ENCODE results near the gene BASP1. TPM values are rescaled to one million over a fixed set of nuclear protein-coding genes. Genes with fewer than 3 reads are reported as not detected.

Gene BASP1
- total and polyA plus RNA-seq, 2 donors (not counting 1 experiment from before 2014, with no cell fraction given), result 53.0 to 66.4 TPM

GRCh38 chr5:17212191-17212590 lies 5.2 kb upstream of the BASP1 start:
- CTCF ChIA-PET, result interaction anchor here (1.2 to 5.1 kb wide), 2 partner anchors 9 to 1101 kb away, joined by 6 to 51 read pairs; no protein-coding TSS in a partner anchor
- H3K36me3 ChIP-seq (replicated peaks in 1 of 2; ENCODE audit: control extremely low read depth in 1 of 2, control insufficient read depth in 1 of 2, extremely low read depth in 1 of 2, insufficient read depth in 2 of 2, low read length in 1 of 2), result no peaks in the 10 kb centered on the region
- no CpG with 5 or more reads among the region's 4 CpGs for WGBS (ENCODE audit: insufficient coverage)
- H3K9ac ChIP-seq (ENCODE audit: low read length), result no peak overlapping the region
- no peaks in the 10 kb centered on the region for H3K79me2 ChIP-seq (ENCODE audit: control insufficient read depth, insufficient read depth, low read length)
- POLR2A ChIA-PET, result no interaction called here
- peaks cover 20% of the 10 kb centered on the region for H3K4me1 Mint-ChIP-seq
- ATAC-seq (ENCODE audit: low read depth) (no peak), DNase-seq (no peak)
- H3K4me3 Mint-ChIP-seq, result no peak overlapping the region
- no peak overlapping the region for H3K4me3 ChIP-seq (ENCODE audit: control extremely low read depth in 1 of 5, extremely low read depth in 1 of 5, insufficient read depth in 1 of 5, low read depth in 2 of 5, low read length in 4 of 5)
- H4K20me1 ChIP-seq (ENCODE audit: control insufficient read depth, insufficient read depth, low read length, poor library complexity, severe bottlenecking), result no peaks in the 10 kb centered on the region
- H3K4me1 ChIP-seq (ENCODE audit: control insufficient read depth in 2 of 2, insufficient read depth in 2 of 2, low read length in 2 of 2), result peaks cover 6 to 8% of the 10 kb centered on the region in 2 donors
- no peak overlapping the region for H3K27ac Mint-ChIP-seq
- H2AFZ ChIP-seq (ENCODE audit: insufficient read depth, low read depth, low read length, poor library complexity, severe bottlenecking), result no peak overlapping the region
- H3K9me3 Mint-ChIP-seq (ENCODE audit: insufficient read depth), result no peaks in the 10 kb centered on the region
- H3K4me2 ChIP-seq (replicated peaks; ENCODE audit: low read depth, low read length, poor library complexity, severe bottlenecking), result no peak overlapping the region
- H3K9me3 ChIP-seq (ENCODE audit: control extremely low read depth in 1 of 3, control insufficient read depth in 2 of 3, insufficient read depth in 1 of 3, low read length in 2 of 3), result no peaks in the 10 kb centered on the region
- H3K27me3 Mint-ChIP-seq, result no peaks in the 10 kb centered on the region
- TF ChIP-seq CTCF (IDR thresholded peaks at IDR 0.05) (no peak), EZH2 (IDR thresholded peaks at IDR 0.05; ENCODE audit: borderline replicate concordance, insufficient read depth, low read depth, low read length, poor library complexity, severe bottlenecking) (no peak)
- no peak overlapping the region for H3K27ac ChIP-seq (ENCODE audit: low read length in 2 of 2)
- H3K27me3 ChIP-seq (replicated peaks in 1 of 4; ENCODE audit: control extremely low read depth in 1 of 4, control insufficient read depth in 3 of 4, insufficient read depth in 4 of 4, low read length in 3 of 4), result no peaks in the 10 kb centered on the region
- intact Hi-C loops (cut with micrococcal nuclease), result no loop called here

GRCh38 chr5:17212996-17213395 lies 4.4 kb upstream of the BASP1 start:
- TF ChIP-seq EZH2 (IDR thresholded peaks at IDR 0.05; ENCODE audit: borderline replicate concordance, insufficient read depth, low read depth, low read length, poor library complexity, severe bottlenecking), result no peak
- TF ChIP-seq CTCF (IDR thresholded peaks at IDR 0.05), result no peak
- no peak overlapping the region for H3K27ac ChIP-seq (ENCODE audit: low read length in 2 of 2)
- DNase-seq (no peak), ATAC-seq (ENCODE audit: low read depth) (no peak)
- no peaks in the 10 kb centered on the region for H4K20me1 ChIP-seq (ENCODE audit: control insufficient read depth, insufficient read depth, low read length, poor library complexity, severe bottlenecking)
- Mint-ChIP-seq H3K9me3 (ENCODE audit: insufficient read depth) (no peaks in the 10 kb centered on the region), H3K4me1 (peaks cover 20% of the 10 kb centered on the region), H3K27ac (no peak overlapping the region), H3K27me3 (no peaks in the 10 kb centered on the region), H3K4me3 (no peak overlapping the region)
- peaks cover 6 to 8% of the 10 kb centered on the region in 2 donors for H3K4me1 ChIP-seq (ENCODE audit: control insufficient read depth in 2 of 2, insufficient read depth in 2 of 2, low read length in 2 of 2)
- H3K79me2 ChIP-seq (ENCODE audit: control insufficient read depth, insufficient read depth, low read length), result peaks cover 4% of the 10 kb centered on the region
- no peak overlapping the region for H2AFZ ChIP-seq (ENCODE audit: insufficient read depth, low read depth, low read length, poor library complexity, severe bottlenecking)
- H3K36me3 ChIP-seq (replicated peaks in 1 of 2; ENCODE audit: control extremely low read depth in 1 of 2, control insufficient read depth in 1 of 2, extremely low read depth in 1 of 2, insufficient read depth in 2 of 2, low read length in 1 of 2), result no peaks in the 10 kb centered on the region
- no peaks in the 10 kb centered on the region for H3K27me3 ChIP-seq (replicated peaks in 1 of 4; ENCODE audit: control extremely low read depth in 1 of 4, control insufficient read depth in 3 of 4, insufficient read depth in 4 of 4, low read length in 3 of 4)
- CTCF ChIA-PET, result interaction anchor here (0.6 to 5.1 kb wide), 7 partner anchors 10 to 1105 kb away, joined by 3 to 82 read pairs (median 6); no protein-coding TSS in a partner anchor
- intact Hi-C loops (cut with micrococcal nuclease), result no loop called here
- no peak overlapping the region for H3K9ac ChIP-seq (ENCODE audit: low read length)
- H3K9me3 ChIP-seq (ENCODE audit: control extremely low read depth in 1 of 3, control insufficient read depth in 2 of 3, insufficient read depth in 1 of 3, low read length in 2 of 3), result no peaks in the 10 kb centered on the region
- POLR2A ChIA-PET, result no interaction called here
- H3K4me3 ChIP-seq (ENCODE audit: control extremely low read depth in 1 of 5, extremely low read depth in 1 of 5, insufficient read depth in 1 of 5, low read depth in 2 of 5, low read length in 4 of 5), result no peak overlapping the region
- H3K4me2 ChIP-seq (replicated peaks; ENCODE audit: low read depth, low read length, poor library complexity, severe bottlenecking), result no peak overlapping the region
- no CpG with 5 or more reads among the region's 3 CpGs for WGBS (ENCODE audit: insufficient coverage)

Data from B cell (primary cell).